Measurements from ENCODE around the gene SPATA31A5.
"Not testable (repeated sequence)": the region's sequence is repeated elsewhere in the genome, so short reads cannot be mapped to it uniquely, and the experiment has no call there.

SPATA31A5 gene

DNA sequence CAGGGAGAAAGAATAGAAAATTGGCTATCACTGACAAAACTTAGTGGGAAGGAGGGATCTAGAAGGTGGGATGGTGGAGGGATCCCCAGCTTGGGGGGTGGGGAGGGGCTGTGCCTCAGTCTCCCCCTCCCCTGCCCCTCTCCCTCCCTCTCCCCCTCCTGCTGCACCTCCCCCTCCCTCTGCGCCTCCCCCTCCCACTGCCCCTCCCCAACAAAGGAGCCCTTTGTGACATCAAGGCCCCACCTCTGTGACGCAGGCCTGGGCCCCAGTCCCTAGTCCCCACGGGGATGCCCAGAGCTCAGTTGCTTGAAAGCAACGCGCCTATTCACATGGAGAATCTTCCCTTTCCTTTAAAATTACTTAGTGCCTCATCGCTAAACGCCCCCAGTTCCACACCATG is at the start of gene SPATA31A5:
Gene SPATA31A5, plus strand, starts transcription at position 301 of the 400 bp plus-strand sequence. Its CDS starts 29 bp downstream, at position 330.
- not testable (repeated sequence) for DNase-seq (ENCODE audit: low spot score)

DNA sequence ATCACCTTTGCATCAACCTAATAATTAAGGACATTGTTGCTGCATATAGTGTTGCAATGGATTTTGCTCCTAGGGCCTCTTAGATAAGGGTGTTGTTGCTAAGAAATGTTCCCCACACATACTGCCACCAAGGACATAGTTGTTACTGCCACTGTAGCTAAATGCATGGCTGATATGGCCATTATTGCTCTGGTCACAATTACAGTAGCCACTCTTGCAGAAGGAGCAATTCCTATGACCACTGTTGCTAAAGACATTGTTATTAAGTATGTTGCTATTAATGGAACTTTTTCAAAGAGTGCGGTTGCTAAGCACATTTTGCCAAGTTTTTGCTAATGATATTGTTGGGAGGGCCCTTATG is 48.8 kb downstream of the SPATA31A5 start:
- DNase-seq (ENCODE audit: low spot score): not testable (repeated sequence)

- not testable (repeated sequence) for DNase-seq (ENCODE audit: low spot score)
These were observed 52.2 kb downstream of the SPATA31A5 start for GRCh38 chr9:60966382-60966781.
